ENCODE measurements around the gene TMEM163. TPM values are rescaled to one million over a fixed set of nuclear protein-coding genes. Genes with fewer than 3 reads are reported as not detected.
A peak's percentile ranks its signal among the peaks of the same experiment; 100 is the strongest.
"Not testable (repeated sequence)": the region's sequence is repeated elsewhere in the genome, so short reads cannot be mapped to it uniquely, and the experiment has no call there.

Gene TMEM163
- polyA plus RNA-seq (2013, experiment 1 of 2), result 0.75 TPM
- 1.8 TPM for polyA plus RNA-seq (2013, experiment 2 of 2)

DNA sequence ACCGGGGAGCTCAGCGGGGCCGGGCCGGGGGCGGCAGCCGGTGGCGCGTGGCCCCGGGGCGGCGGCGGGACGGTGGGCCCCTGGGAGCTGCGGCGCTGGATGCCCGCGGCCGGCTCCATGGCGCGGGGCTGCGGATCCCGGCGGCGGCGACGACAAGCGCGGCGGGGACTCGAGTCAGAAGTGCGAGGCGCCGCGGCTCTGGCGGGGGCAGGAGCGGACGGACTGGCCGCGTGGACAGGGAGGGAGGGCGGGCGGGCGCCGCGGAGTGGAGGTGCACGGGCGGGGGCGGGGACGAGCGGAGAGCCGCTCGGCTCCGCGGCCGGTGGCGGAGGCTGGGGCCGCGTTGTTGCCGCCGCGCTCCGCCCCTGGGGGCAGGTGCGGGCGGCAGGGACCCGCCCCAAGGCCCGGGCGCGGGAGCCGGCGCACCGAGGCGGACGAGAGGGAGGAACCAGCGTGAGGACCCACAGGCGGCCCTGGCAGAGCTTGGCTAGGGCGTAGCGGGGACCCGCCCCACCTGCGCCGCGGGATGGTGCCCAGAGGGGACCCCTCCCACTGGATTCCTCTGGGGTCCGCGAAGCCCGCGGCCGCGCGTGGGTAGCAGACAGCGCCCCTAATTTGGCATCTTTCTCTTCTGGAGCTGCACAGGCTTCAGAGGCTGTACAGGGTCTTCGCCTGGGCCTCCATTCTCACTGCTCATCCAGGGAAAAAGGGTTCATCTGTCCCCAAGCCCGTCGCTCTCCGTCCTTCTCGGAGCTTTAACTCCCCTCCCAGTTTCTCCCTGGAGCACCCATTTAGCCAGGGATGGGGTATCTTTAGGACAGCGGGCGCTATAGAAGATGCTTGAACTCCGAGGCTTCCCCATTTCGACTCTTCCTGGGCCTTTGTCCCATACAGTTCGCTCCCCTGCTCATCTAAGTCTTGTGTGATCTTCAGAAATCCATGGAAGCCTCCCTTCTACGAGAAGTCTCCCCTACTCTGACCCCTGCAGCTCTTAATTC is at the start of gene TMEM163:
TSS of gene TMEM163 (minus strand) at position 184 of the 998 bp plus-strand sequence.
- WGBS, result 6% methylated on average over 99 of the region's 99 CpGs
- H3K4me1 ChIP-seq (ENCODE audit: insufficient read depth, low read length), result peaks cover 10% of the 10 kb centered on the region; the same call in 1 of the 2 replicates
- no peaks in the 10 kb centered on the region for H3K36me3 ChIP-seq (ENCODE audit: insufficient read depth, low read length)
- H3K9me3 ChIP-seq (ENCODE audit: insufficient read depth, low read depth, low read length), result no peaks in the 10 kb centered on the region
- peaks cover 73% of the 10 kb centered on the region for H3K27me3 ChIP-seq (ENCODE audit: insufficient read depth, low read length)
- H3K9ac ChIP-seq (ENCODE audit: low read depth, low read length), result peak within 1 kb of the TSS; percentile 46
- H3K27ac ChIP-seq (ENCODE audit: low read depth, low read length), result no peak within 1 kb of the TSS
- H3K4me3 ChIP-seq (ENCODE audit: low read length), result peak within 1 kb of the TSS; percentile 66

DNA sequence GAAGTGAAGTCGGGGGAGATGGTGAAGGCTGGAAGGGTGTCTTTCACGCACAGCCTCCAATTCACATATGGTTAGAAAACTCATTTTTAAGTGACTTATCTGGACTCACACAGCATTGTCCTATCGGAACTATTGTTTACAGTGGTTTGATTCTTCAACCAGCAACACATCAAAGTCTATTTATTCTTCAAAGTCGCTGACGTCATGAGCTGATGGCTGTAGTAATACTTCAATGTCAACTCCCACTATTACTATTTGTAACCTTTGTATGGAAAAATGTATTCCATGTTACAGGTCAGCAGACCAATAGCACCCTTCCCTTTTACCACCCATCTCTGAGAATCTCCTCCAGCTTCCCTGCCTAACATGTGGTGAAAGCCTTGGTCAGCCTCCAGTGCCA is 47.8 kb upstream of the TMEM163 start:
- H3K9ac ChIP-seq (ENCODE audit: low read depth, low read length), result no peak overlapping the region
- no peaks in the 10 kb centered on the region for H3K9me3 ChIP-seq (ENCODE audit: insufficient read depth, low read depth, low read length)
- H3K4me1 ChIP-seq (ENCODE audit: insufficient read depth, low read length), result peaks cover 7% of the 10 kb centered on the region
- H3K27ac ChIP-seq (ENCODE audit: low read depth, low read length), result no peak overlapping the region
- 96% methylated on average over 5 of the region's 5 CpGs for WGBS
- no peak overlapping the region for H3K4me3 ChIP-seq (ENCODE audit: low read length)
- no peaks in the 10 kb centered on the region for H3K36me3 ChIP-seq (ENCODE audit: insufficient read depth, low read length)
- H3K27me3 ChIP-seq (ENCODE audit: insufficient read depth, low read length), result no peaks in the 10 kb centered on the region

DNA sequence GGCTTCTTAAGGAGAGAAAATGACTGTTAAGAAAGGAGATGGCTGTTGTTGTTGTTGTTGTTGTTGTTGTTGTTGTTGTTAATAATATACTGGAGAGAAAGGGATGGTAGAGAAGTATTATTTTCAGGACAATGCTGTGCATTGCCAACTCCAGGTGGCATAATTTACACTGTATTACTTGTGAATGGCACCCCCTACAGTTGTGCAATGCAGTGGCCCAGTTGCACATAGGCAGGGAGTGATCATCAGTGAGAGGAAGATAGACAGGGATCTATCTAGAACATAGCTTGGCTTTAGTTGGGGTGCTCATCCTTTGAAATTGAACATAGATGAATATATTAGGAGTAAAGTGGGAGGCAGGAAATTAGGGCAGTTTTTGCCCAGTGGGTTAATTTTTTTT is 47.2 kb upstream of the TMEM163 start:
- H3K9ac ChIP-seq (ENCODE audit: low read depth, low read length), result no peak overlapping the region
- no peaks in the 10 kb centered on the region for H3K9me3 ChIP-seq (ENCODE audit: insufficient read depth, low read depth, low read length)
- no peak overlapping the region for H3K4me3 ChIP-seq (ENCODE audit: low read length)
- peaks cover 2% of the 10 kb centered on the region; the same call in 1 of the 2 replicates for H3K4me1 ChIP-seq (ENCODE audit: insufficient read depth, low read length)
- no peaks in the 10 kb centered on the region for H3K36me3 ChIP-seq (ENCODE audit: insufficient read depth, low read length)
- H3K27ac ChIP-seq (ENCODE audit: low read depth, low read length), result no peak overlapping the region
- H3K27me3 ChIP-seq (ENCODE audit: insufficient read depth, low read length), result no peaks in the 10 kb centered on the region

DNA sequence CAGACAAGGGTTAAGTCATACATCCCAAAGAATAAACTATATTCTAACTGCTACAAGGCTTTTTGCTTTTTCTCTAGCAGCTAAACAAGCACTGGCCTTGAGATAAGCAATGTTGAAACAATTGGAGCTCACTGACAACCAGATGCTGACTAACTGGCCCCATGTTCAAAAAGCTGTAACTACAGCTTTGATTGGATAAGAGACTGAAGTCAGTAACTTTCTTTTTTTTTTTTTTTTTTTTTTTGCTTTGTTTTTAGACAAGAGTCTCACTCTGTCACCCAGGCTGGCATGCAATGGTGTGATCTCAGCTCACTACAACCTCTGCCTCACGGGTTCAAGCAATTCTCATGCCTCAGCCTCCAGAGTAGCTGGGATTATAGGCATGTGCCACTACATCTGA is 45.4 kb upstream of the TMEM163 start:
- 86% methylated on average over 1 of the region's 1 CpG for WGBS
- Histone ChIP-seq H3K9ac (ENCODE audit: low read depth, low read length) (no peak overlapping the region), H3K4me3 (ENCODE audit: low read length) (no peak overlapping the region), H3K4me1 (ENCODE audit: insufficient read depth, low read length) (no peaks in the 10 kb centered on the region), H3K36me3 (ENCODE audit: insufficient read depth, low read length) (no peaks in the 10 kb centered on the region), H3K9me3 (ENCODE audit: insufficient read depth, low read depth, low read length) (no peaks in the 10 kb centered on the region), H3K27ac (ENCODE audit: low read depth, low read length) (no peak overlapping the region), H3K27me3 (ENCODE audit: insufficient read depth, low read length) (no peaks in the 10 kb centered on the region)

DNA sequence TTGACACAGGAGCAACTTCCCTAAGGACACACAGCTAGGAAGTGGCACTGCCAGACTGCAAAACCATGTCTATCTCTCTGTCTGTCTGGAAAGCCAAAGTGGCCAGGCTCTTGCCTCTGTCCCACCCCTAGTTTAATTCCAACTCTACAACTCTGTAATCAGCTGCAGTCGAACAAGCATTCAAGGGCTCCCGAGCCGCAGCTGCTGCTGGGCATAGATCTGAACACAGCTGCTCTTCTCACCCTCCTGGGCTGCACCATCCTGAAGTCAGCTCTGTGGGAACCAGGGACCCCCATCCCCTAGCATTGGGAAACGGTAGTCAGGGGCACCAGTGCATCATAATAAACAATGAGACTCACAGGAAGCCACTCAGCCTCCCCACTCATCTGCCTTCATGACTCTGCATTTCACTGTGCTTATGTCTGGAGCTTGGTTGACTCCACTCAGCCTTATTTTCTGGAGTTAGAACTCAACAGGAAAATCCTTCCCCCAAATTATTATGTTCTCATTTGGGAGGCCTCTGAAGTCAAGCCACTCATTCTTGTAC is 44.4 kb upstream of the TMEM163 start:
- no peak overlapping the region for H3K27ac ChIP-seq (ENCODE audit: low read depth, low read length)
- H3K36me3 ChIP-seq (ENCODE audit: insufficient read depth, low read length), result no peaks in the 10 kb centered on the region
- no peaks in the 10 kb centered on the region for H3K4me1 ChIP-seq (ENCODE audit: insufficient read depth, low read length)
- H3K4me3 ChIP-seq (ENCODE audit: low read length), result no peak overlapping the region
- H3K27me3 ChIP-seq (ENCODE audit: insufficient read depth, low read length), result no peaks in the 10 kb centered on the region
- H3K9ac ChIP-seq (ENCODE audit: low read depth, low read length), result no peak overlapping the region
- no peaks in the 10 kb centered on the region for H3K9me3 ChIP-seq (ENCODE audit: insufficient read depth, low read depth, low read length)
- WGBS, result 85% methylated on average over 4 of the region's 4 CpGs

DNA sequence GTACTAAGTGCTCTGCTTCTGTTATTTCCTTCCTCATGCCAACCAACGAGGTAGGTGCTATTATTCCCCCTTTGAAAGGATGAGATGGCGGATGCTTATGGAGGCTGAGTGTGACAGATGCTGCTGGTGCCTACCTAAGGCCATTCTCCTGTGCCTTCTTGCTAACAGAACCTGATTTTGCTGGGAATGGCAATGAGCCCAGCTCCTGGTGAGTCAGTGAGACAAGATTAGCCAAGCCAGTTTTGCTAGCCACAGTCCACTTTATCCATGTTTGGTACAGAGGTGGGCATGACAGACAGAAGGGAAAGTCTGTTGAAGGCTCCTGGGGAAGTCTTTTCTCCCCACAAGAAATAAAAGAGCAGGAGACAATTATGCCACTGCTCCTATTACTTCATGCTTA is 43.7 kb upstream of the TMEM163 start:
- Histone ChIP-seq H3K27me3 (ENCODE audit: insufficient read depth, low read length) (no peaks in the 10 kb centered on the region), H3K9me3 (ENCODE audit: insufficient read depth, low read depth, low read length) (no peaks in the 10 kb centered on the region), H3K27ac (ENCODE audit: low read depth, low read length) (no peak overlapping the region), H3K36me3 (ENCODE audit: insufficient read depth, low read length) (no peaks in the 10 kb centered on the region), H3K4me3 (ENCODE audit: low read length) (no peak overlapping the region), H3K4me1 (ENCODE audit: insufficient read depth, low read length) (no peaks in the 10 kb centered on the region), H3K9ac (ENCODE audit: low read depth, low read length) (no peak overlapping the region)
- 95% methylated on average over 2 of the region's 2 CpGs for WGBS

DNA sequence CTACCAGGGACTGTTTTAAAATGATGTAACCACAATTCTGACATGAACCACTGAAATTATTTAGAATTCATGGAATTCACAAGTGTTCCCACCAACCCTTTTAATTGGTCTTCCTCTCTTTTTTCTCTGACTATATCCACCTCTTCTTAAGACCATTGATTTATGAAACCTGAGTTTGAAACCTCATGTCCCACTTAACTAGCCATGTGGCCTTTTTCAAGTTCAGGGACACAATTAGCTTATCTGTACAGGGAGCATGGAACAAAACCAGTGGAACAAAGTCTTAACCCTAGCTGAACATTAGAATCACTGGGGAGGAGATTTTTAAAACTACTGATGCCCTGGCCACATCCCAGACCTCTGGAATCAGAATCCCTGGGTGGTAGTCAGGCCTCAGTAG is 41.6 kb upstream of the TMEM163 start:
- H3K36me3 ChIP-seq (ENCODE audit: insufficient read depth, low read length), result no peaks in the 10 kb centered on the region
- H3K27ac ChIP-seq (ENCODE audit: low read depth, low read length), result no peak overlapping the region
- no peaks in the 10 kb centered on the region for H3K9me3 ChIP-seq (ENCODE audit: insufficient read depth, low read depth, low read length)
- H3K9ac ChIP-seq (ENCODE audit: low read depth, low read length), result no peak overlapping the region
- H3K4me3 ChIP-seq (ENCODE audit: low read length), result no peak overlapping the region
- H3K27me3 ChIP-seq (ENCODE audit: insufficient read depth, low read length), result no peaks in the 10 kb centered on the region
- no peaks in the 10 kb centered on the region for H3K4me1 ChIP-seq (ENCODE audit: insufficient read depth, low read length)

DNA sequence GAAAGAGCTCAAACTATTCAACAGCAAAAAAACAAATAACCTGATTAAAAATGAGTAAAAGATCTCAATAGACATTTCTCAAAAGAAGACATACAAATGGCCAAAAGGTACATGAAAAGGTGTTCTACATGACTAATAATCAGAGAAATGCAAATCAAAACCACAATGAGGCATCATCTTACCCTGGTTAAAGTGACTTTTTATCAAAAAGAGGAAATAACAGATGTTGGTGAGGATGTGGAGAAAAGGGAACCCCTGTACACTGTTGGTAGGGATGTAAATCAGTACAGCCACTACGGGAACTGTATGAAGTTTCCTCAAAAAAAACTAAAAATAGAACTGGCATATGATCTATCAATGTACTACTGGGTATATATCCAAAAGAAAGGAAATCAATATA is 39.8 kb upstream of the TMEM163 start:
- WGBS, result 83% methylated on average over 1 of the region's 1 CpG
- H3K27ac ChIP-seq (ENCODE audit: low read depth, low read length), result no peak overlapping the region

DNA sequence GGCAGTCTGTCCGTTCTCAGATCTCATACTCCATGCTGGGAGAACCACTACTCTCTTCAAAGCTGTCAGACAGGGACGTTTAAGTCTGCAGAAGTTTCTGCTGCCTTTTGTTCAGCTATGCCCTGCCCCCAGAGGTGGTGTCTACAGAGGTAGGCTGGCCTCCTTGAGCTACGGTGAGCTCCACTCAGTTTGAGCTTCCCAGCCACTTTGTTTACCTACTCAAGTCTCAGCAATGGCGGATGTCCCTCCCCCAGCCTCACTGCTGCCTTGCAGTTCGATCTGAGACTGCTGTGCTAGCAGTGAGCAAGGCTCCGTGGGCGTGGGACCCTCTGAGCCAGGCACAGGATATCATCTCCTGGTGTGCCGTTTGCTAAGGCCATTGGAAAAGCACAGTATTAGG is 33.2 kb upstream of the TMEM163 start:
- 34% methylated on average over 8 of the region's 8 CpGs for WGBS
- not testable (repeated sequence) for H3K4me1 ChIP-seq (ENCODE audit: insufficient read depth, low read length); H3K4me3 ChIP-seq (ENCODE audit: low read length); H3K27me3 ChIP-seq (ENCODE audit: insufficient read depth, low read length); H3K27ac ChIP-seq (ENCODE audit: low read depth, low read length); H3K9ac ChIP-seq (ENCODE audit: low read depth, low read length); H3K36me3 ChIP-seq (ENCODE audit: insufficient read depth, low read length); H3K9me3 ChIP-seq (ENCODE audit: insufficient read depth, low read depth, low read length)

More for the DNA sequence above, 39.8 kb upstream of the TMEM163 start:
- no peak overlapping the region for H3K4me3 ChIP-seq (ENCODE audit: low read length)
- H3K9ac ChIP-seq (ENCODE audit: low read depth, low read length), result no peak overlapping the region
- H3K9me3 ChIP-seq (ENCODE audit: insufficient read depth, low read depth, low read length), result no peaks in the 10 kb centered on the region
- H3K27me3 ChIP-seq (ENCODE audit: insufficient read depth, low read length), result no peaks in the 10 kb centered on the region
- H3K4me1 ChIP-seq (ENCODE audit: insufficient read depth, low read length), result no peaks in the 10 kb centered on the region
- no peaks in the 10 kb centered on the region for H3K36me3 ChIP-seq (ENCODE audit: insufficient read depth, low read length)

DNA sequence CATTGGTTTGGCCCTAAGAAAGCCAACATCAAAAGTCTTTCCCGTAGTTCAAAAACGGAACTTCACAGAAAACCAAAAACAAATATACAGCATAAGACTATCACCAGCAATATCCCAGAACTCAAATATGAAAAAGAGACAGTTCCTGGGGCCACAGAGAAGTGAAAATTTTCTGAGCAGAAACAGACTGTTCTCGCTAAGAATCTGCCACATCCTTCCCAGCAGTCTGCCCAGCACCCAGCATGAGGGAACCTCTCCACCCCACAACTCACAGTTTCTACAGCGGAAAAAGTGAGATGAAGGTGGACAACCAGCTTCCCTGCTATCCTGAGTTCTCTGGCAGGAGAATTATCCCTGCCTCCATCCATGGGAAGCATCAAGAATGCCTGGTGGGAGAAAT is 26.7 kb upstream of the TMEM163 start:
- WGBS, result 94% methylated on average over 4 of the region's 4 CpGs
- H3K36me3 ChIP-seq (ENCODE audit: insufficient read depth, low read length), result no peaks in the 10 kb centered on the region
- H3K9me3 ChIP-seq (ENCODE audit: insufficient read depth, low read depth, low read length), result no peaks in the 10 kb centered on the region
- H3K4me3 ChIP-seq (ENCODE audit: low read length), result no peak overlapping the region
- H3K27ac ChIP-seq (ENCODE audit: low read depth, low read length), result no peak overlapping the region
- no peaks in the 10 kb centered on the region for H3K27me3 ChIP-seq (ENCODE audit: insufficient read depth, low read length)
- H3K4me1 ChIP-seq (ENCODE audit: insufficient read depth, low read length), result no peaks in the 10 kb centered on the region
- H3K9ac ChIP-seq (ENCODE audit: low read depth, low read length), result no peak overlapping the region

DNA sequence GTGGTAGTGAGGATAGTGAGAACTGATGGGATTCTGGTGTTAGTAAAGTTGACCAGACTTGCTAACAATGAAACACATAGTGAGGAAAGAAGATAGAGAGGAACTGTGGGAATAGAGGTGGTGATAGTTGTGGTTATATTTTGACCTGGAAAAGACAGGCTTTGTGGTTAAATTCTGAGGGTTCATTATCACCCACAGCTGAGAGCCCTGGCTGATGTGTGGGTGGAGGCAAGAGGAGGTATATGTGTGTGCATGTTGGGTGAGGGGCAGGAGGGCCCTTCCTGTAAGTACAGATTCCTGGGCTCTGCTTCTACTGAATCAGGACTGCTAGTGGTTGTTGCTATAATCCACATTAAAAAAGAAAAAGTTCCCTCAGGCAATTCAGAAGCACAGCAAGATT is 26.2 kb upstream of the TMEM163 start:
- H3K27me3 ChIP-seq (ENCODE audit: insufficient read depth, low read length), result no peaks in the 10 kb centered on the region
- no peak overlapping the region for H3K4me3 ChIP-seq (ENCODE audit: low read length)
- H3K9ac ChIP-seq (ENCODE audit: low read depth, low read length), result no peak overlapping the region
- no peak overlapping the region for H3K27ac ChIP-seq (ENCODE audit: low read depth, low read length)
- no peaks in the 10 kb centered on the region for H3K9me3 ChIP-seq (ENCODE audit: insufficient read depth, low read depth, low read length)
- H3K4me1 ChIP-seq (ENCODE audit: insufficient read depth, low read length), result no peaks in the 10 kb centered on the region
- no peaks in the 10 kb centered on the region for H3K36me3 ChIP-seq (ENCODE audit: insufficient read depth, low read length)

Data from HUES64 (cell line).